Measurements from ENCODE around the gene RGPD6. TPM values are rescaled to one million over a fixed set of nuclear protein-coding genes. Genes with fewer than 3 reads are reported as not detected.
"Not testable (repeated sequence)": the region's sequence is repeated elsewhere in the genome, so short reads cannot be mapped to it uniquely, and the experiment has no call there.

The RGPD6 gene
- total RNA-seq, 1 experiment from 2014 or later = 30.9 TPM

- not testable (repeated sequence) for H3K27me3 ChIP-seq (replicated peaks); H3K27ac ChIP-seq; H3K9me3 ChIP-seq (replicated peaks); H3K4me3 ChIP-seq; DNase-seq (ENCODE audit: low read depth in 1 of 2, low spot score in 2 of 2); H3K36me3 ChIP-seq; H3K4me1 ChIP-seq (replicated peaks)
Measured at GRCh38 chr2:110579216-110579965, 2.4 kb upstream of the RGPD6 start.

GRCh38 chr2:110578429-110578828 lies 1.4 kb upstream of the RGPD6 start:
- H3K27me3 ChIP-seq (replicated peaks); DNase-seq (ENCODE audit: low read depth in 1 of 2, low spot score in 2 of 2); H3K27ac ChIP-seq; H3K36me3 ChIP-seq; H3K9me3 ChIP-seq (replicated peaks); H3K4me3 ChIP-seq; H3K4me1 ChIP-seq (replicated peaks): not testable (repeated sequence)

DNA sequence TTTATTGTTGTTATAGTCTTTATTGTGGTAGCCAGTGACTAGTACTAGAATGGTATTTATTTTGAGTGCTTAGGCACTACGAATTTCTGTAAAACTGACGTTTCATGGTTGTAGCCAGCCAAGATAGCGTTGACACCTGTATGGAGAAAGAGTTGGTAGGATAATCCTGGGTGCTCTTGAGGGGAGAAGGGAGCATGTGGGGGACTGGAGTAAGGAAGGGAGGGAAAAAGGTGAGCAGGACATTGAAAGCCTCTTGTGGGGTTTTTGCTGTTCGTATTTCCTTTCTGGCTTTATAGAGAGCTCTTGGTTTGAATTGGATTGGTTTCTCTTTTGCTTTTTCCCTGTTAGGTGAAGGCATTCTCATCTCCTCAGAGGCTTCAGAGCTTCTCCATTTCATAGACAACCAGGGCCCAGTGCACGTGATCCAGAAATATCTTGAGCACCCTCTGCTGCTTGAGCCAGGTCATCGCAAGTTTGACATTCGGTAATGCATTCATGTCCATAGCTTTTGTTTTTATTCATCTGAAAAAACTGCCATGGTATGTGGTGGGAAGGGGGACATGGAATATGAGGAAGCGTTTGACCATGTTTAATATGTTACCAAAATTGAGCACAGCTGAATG lies 77.2 kb downstream of the RGPD6 start:
- H3K36me3 ChIP-seq; H3K9me3 ChIP-seq (replicated peaks); DNase-seq (ENCODE audit: low read depth in 1 of 2, low spot score in 2 of 2); H3K27ac ChIP-seq; H3K27me3 ChIP-seq (replicated peaks); H3K4me1 ChIP-seq (replicated peaks); H3K4me3 ChIP-seq: not testable (repeated sequence)

- not testable (repeated sequence) for H3K4me1 ChIP-seq (replicated peaks); H3K9me3 ChIP-seq (replicated peaks); H3K27me3 ChIP-seq (replicated peaks); H3K4me3 ChIP-seq; H3K27ac ChIP-seq; H3K36me3 ChIP-seq; DNase-seq (ENCODE audit: low read depth in 1 of 2, low spot score in 2 of 2)
Measured at GRCh38 chr2:110496027-110496426, 81.0 kb downstream of the RGPD6 start.

DNA sequence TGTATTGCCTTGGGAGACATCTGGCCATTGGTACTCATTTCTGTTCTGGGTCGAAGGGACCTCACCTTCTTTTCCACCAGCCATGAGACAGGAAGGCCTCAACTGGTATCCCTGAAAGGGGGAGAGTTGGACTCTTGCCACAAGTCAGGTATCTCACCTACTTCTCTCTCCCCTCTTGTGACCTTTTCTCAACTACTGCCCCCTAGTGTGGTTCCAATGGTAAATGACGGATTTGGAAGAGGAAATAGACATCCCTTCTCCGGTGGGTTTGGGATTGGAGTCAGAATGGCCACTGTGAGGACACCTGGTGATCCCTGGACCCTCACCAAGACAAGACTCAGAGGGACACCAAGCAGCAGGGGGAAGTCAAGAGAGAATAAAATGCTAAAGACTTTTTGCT lies 82.5 kb downstream of the RGPD6 start:
- H3K4me3 ChIP-seq; H3K27ac ChIP-seq; H3K36me3 ChIP-seq; H3K4me1 ChIP-seq (replicated peaks); H3K27me3 ChIP-seq (replicated peaks); H3K9me3 ChIP-seq (replicated peaks); DNase-seq (ENCODE audit: low read depth in 1 of 2, low spot score in 2 of 2): not testable (repeated sequence)

DNA sequence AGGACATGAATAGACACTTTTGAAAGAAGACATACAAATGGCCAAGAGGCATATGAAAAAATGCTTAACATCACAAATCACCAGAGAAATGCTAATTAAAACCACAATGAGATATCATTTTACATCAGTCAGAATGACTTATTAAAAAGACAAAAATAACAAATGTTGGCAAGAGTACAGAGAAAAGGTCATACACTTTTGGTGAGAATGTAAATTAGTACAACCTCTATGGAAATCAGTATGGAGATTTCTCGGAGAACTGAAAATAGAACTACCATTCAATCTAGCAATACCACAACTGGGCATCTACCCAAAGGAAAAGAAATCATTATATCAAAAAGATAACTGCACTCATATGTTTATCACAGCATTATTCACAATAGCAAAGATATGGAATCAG lies 88.0 kb downstream of the RGPD6 start:
- not testable (repeated sequence) for H3K4me3 ChIP-seq; H3K9me3 ChIP-seq (replicated peaks); H3K27ac ChIP-seq; DNase-seq (ENCODE audit: low read depth in 1 of 2, low spot score in 2 of 2); H3K4me1 ChIP-seq (replicated peaks); H3K27me3 ChIP-seq (replicated peaks); H3K36me3 ChIP-seq

- not testable (repeated sequence) for H3K4me3 ChIP-seq; H3K9me3 ChIP-seq (replicated peaks); DNase-seq (ENCODE audit: low read depth in 1 of 2, low spot score in 2 of 2); H3K27ac ChIP-seq; H3K4me1 ChIP-seq (replicated peaks); H3K27me3 ChIP-seq (replicated peaks); H3K36me3 ChIP-seq
Measured at GRCh38 chr2:110482697-110483096, 94.3 kb downstream of the RGPD6 start.

- not testable (repeated sequence) for H3K27ac ChIP-seq; H3K9me3 ChIP-seq (replicated peaks); H3K4me3 ChIP-seq; H3K27me3 ChIP-seq (replicated peaks); H3K4me1 ChIP-seq (replicated peaks); H3K36me3 ChIP-seq; DNase-seq (ENCODE audit: low read depth in 1 of 2, low spot score in 2 of 2)
Measured at GRCh38 chr2:110481200-110481599, 95.8 kb downstream of the RGPD6 start.

DNA sequence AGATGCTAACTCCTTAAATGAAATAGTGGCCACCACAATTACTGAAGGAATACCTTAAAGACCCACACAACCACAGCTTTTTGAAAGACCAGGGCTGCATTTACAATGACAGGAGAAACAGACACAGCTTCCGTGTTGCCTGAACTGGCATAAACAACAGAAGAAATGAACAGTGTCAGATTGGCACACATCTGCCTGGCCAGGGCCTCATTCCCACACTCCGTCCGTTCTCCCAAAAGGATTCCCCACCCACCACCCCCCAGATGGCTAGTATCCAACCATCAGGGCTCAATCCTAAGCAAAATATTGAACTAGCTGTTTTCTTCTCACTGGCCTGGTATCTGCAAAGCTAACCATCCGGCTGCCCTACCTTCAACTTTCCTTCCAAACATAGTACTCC lies 96.9 kb downstream of the RGPD6 start:
- not testable (repeated sequence) for H3K4me3 ChIP-seq

GRCh38 chr2:110477370-110477769 lies 99.7 kb downstream of the RGPD6 start:
- H3K4me3 ChIP-seq; H3K27ac ChIP-seq; H3K9me3 ChIP-seq (replicated peaks); DNase-seq (ENCODE audit: low read depth in 1 of 2, low spot score in 2 of 2); H3K27me3 ChIP-seq (replicated peaks); H3K4me1 ChIP-seq (replicated peaks); H3K36me3 ChIP-seq: not testable (repeated sequence)

More for the DNA sequence above, 96.9 kb downstream of the RGPD6 start:
- H3K9me3 ChIP-seq (replicated peaks); DNase-seq (ENCODE audit: low read depth in 1 of 2, low spot score in 2 of 2); H3K27ac ChIP-seq; H3K4me1 ChIP-seq (replicated peaks); H3K27me3 ChIP-seq (replicated peaks); H3K36me3 ChIP-seq: not testable (repeated sequence)

GRCh38 chr2:110476952-110477351 lies 100.1 kb downstream of the RGPD6 start:
- not testable (repeated sequence) for H3K4me3 ChIP-seq; H3K9me3 ChIP-seq (replicated peaks); H3K27ac ChIP-seq; H3K27me3 ChIP-seq (replicated peaks); H3K4me1 ChIP-seq (replicated peaks); H3K36me3 ChIP-seq; DNase-seq (ENCODE audit: low read depth in 1 of 2, low spot score in 2 of 2)

DNA sequence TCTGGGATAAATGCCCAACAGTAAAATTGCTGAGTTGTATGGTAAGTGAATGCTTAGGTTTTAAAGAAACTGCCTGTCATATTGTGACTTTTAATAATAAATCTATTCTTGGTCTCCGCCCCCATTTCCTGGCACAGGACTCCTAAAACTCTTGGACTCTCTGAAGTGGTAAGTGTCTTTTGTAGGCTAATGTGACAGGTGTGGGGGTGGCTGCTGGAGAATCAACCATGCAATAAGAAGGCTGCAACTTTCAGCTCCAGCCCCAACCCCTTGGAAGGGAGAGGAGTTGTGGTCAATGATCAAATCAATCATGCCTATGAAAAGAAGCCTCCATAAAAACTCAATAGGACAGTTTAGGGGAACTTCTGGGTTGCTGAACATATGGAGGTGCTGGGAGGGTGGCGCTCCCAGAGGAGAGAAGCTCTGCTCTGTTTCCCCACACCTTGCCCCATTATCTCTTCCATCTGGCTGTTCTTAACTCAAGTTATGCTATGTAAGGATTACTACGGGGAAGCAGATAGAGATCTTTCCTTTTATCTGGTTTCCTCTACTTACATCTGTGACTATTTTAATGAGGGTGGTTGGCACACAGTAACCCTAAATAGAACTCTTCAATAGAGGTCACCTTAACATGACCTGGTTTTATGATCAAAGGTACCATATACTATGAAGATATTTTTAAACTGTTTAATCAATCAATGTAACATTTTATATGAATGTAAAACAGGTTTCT lies 101.2 kb downstream of the RGPD6 start:
- not testable (repeated sequence) for H3K27ac ChIP-seq; H3K9me3 ChIP-seq (replicated peaks); H3K27me3 ChIP-seq (replicated peaks); DNase-seq (ENCODE audit: low read depth in 1 of 2, low spot score in 2 of 2); H3K36me3 ChIP-seq; H3K4me3 ChIP-seq; H3K4me1 ChIP-seq (replicated peaks)

DNA sequence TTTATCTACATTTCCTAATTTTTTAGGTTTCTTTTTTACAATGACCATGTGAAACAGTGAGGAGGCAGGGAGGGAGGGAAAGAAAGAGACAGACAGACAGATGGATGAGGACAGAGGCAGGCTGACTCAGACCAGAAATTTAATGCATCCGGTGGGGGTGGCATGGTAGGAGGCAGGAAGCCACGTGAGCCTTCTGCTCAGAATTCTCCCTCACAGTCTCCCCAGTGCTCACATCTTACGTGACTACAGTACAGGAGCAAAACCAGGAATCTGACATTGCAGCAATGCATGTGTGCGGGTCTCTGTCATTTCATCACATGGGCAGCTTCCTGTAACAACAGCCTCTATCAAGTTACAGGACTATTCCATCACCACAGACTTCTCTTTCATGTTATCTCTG lies 102.1 kb downstream of the RGPD6 start:
- not testable (repeated sequence) for H3K4me3 ChIP-seq; H3K36me3 ChIP-seq; H3K27ac ChIP-seq; H3K9me3 ChIP-seq (replicated peaks); H3K27me3 ChIP-seq (replicated peaks); DNase-seq (ENCODE audit: low read depth in 1 of 2, low spot score in 2 of 2); H3K4me1 ChIP-seq (replicated peaks)

DNA sequence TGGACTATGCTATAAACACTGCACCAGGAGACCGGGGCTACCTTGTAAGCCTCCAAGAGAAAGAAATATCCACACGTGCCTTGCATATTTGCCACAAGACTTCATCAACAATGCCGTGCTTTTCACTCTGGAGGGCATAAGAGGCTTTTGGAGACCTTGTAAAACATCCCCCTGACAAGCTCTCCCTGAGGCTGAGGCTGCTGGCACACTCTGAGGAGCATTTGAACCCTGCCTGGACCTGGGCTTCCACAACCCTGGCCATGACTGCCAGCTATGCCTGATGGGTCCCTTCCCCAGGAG lies 104.0 kb downstream of the RGPD6 start:
- not testable (repeated sequence) for DNase-seq (ENCODE audit: low read depth in 1 of 2, low spot score in 2 of 2); H3K36me3 ChIP-seq; H3K27ac ChIP-seq; H3K9me3 ChIP-seq (replicated peaks); H3K4me3 ChIP-seq; H3K4me1 ChIP-seq (replicated peaks); H3K27me3 ChIP-seq (replicated peaks)
